HG03565 (cell line): ENCODE measurements around the gene DCTN2.
"Not testable (repeated sequence)": the region's sequence is repeated elsewhere in the genome, so short reads cannot be mapped to it uniquely, and the experiment has no call there.

Source experiments
- ATAC-seq: cut with Tn5 transposase; IDR thresholded peaks from one replicate; pipeline ENCODE4 v1.9.1; 2021; ENCODE audit warnings: mild to moderate bottlenecking, moderate library complexity; ENCODE audit not compliant: unreplicated experiment

Gene DCTN2

DNA sequence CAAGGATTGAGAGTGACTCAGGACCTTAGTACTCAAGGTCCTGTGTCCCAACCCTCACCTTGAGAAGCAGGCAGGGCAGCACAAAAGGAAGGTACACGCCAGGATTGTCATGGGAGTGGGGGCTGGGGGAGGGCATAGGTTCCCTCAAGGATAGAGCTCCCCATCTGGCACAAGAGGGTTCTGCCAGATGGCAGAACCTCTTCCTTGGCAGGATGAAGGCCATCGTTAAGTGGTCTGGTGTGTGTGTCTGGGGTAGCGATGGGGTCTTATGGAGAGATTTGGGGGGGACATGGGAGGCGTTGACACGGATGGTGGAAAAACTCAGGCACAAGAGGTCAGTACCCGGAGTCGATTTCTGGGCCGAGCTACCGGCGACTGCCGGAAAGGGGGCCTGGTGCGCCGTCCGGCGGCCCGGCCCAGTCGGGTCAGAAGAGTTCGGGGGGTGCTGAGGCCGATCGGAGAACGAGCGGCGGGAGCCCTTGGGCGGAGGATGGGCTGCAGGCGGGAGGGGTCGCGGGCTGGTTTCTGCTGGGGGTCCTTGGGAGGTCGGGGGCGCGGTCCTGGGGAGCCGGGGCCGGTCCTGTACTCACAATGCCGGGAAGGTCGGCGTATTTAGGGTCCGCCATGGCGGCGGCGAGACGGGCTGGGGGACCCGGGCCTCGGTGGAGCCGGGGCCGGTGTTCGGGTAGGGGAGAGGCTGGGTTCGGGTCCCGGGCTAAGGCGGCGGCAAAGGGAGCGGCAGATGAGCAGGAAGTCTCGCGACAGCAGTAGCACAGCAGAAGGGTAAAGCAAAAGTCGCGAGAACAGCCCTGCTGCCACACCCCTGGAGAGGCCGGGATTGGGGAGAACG, at the start of gene DCTN2:
Gene DCTN2 (minus strand): TSS at position 755 of the 850 bp plus-strand sequence. CDS start 129 bp downstream, at position 626.
- peak; percentile 97 for ATAC-seq

DNA sequence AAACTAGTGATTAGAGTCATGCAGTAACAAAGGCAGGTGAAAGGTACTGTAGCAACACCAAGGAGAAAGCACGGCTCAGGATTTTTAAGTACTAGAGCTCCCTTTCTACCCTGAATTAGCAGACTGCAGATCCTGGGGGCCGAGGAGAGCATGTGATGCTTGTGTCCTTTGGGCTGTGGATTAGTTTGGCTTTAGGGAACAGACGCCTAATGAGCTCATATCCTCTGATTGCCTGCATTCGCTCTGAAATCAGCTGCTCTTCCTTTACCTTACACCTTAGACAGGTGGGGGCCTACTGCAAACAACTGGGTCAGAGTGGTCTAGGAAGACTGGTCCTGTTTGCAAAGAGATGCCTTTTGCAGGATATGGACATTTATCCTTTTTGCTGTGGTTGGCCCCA, 46.2 kb upstream of the DCTN2 start:
- no peak for ATAC-seq

DNA sequence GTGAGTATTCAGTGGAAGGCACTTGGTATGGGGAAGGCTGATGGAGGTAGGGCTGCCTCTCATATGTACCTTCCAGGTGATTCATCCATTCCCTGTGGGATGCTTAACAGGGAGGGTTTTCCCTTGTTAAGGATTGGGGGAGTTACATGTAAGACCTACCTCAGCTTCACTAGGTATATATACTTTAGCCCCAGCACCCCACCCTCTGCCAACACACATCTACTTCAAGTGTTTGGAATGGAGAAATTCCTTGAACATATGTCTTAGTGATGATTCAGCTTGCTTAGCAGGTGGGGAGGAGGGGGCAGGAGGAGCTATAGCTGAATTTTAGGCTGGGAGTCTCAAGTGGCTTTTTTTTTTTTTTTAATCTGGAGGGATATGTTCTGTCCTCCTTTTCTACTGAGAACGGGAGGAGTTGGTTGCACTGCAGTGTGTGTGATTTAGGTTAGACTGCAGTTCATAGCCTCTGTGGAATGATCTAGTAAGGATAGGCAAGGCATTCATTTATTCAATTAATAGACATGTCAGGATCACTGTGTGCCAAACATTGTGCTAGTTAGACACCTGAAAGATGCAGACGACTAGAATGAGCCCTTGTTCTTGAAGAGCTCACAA, 45.7 kb upstream of the DCTN2 start:
- ATAC-seq: no peak

DNA sequence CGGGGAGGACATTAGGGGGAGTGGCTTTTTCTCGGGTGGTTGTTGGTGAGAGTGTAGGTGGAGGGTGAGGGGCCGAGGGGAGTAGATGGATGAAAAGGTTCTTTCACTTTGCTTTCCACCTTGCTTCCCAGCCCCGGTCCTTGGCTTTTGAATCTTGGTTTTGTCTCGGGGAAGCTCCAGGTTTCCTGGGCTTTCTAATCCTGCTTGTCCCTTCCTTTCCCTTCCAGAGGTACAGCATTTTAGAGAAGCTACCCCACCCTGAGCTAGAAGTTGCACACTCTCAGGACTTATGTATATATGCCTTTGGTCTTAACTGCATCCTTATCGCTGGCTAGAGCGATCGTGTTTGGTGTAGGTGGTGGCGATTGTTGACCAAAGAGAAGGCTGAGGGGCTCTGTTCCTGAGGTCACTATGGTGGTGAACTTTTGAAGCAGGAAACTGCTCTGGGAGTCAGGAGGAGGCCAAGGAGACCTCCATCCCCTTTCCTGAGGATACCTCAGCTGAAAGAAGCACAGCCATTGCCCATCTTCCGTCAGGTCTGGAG, 44.9 kb upstream of the DCTN2 start:
- ATAC-seq: no peak

DNA sequence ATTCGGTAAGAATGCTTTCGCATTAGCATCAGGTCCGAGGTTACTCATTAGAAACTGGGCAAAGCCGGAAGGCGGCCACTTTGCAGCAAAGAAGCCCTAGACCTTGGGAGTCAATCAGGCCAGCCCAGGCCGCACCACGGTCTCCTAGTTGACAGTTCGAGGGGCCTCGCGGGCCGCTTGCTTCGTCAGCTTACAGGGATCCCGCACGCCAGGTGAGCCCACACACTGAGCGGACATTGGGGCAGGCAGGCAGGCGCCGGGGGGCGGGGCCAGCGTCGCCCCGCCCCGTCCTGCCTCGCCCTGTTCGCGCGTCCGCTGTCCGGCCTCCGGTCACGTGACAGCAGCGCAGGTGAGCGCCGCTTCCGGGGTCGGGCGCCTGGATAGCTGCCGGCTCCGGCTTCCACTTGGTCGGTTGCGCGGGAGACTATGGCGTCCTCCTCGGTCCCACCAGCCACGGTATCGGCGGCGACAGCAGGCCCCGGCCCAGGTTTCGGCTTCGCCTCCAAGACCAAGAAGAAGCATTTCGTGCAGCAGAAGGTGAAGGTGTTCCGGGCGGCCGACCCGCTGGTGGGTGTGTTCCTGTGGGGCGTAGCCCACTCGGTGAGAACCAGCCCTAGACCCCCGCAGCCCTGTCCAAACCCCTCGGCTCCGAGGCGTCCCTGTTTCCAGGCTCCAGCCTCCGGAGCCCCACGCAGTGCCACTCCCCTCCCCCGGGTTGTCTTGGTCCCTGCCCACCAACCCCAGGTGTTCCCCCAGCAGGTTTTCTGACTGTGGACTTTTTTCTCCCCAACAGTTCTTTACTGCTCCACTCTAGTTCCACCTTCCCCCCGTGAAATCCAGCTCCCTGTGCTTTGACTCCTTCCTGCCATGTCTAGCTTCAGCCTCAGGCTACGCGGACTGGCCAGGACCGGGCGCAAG, 44.1 kb upstream of the DCTN2 start, which contains the start of gene PIP4K2C:
Gene PIP4K2C (plus strand): TSS at position 329 of the 918 bp plus-strand sequence. CDS start 98 bp downstream, at position 427.
- ATAC-seq: peak; percentile 86

DNA sequence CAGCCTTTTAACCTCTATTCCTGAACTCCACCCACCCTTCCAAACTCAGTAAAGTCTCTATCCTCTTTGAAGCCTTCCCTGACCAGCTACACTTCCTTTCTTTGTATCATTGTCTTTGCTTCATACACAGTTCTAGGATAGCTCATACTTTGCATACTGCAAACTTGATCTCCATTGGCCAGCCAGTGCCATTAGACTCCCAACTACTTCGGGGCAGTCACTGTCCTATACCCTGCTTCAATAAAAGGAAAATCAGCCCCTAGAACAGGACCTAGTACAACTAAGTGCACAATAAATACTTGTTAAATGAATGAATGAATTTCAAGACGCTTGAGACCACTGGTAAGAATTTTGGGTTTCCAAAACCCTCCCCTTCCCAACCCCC, 43.5 kb upstream of the DCTN2 start:
- ATAC-seq: no peak

DNA sequence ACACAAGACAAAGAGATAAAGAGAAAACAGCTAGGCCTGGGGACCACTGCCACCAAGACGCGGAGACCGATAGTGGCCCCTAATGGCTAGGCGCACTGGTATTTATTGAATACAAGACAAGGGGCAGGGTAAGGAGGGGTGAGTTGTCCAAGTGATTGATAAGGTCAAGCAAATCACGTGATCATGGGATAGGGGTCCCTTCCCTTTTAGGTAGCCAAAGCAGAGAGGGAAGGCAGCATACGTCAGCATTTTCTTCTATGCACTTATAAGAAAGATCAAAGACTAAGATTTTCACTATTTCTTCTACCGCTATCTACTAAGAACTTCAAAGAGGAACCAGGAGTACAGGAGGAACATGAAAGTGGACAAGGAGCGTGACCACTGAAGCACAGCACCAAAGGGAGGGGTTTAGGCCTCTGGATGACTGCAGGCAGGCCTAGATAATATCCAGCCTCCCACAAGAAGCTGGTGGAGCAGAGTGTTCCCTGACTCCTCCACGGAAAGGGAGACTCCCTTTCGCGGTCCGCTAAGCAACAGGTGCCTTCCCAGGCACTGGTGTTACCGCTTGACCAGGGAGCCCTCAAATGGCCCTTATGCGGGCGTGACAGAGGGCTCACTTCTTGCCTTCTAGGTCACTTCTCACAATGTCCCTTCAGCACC, 42.1 kb upstream of the DCTN2 start:
- ATAC-seq: not testable (repeated sequence)

DNA sequence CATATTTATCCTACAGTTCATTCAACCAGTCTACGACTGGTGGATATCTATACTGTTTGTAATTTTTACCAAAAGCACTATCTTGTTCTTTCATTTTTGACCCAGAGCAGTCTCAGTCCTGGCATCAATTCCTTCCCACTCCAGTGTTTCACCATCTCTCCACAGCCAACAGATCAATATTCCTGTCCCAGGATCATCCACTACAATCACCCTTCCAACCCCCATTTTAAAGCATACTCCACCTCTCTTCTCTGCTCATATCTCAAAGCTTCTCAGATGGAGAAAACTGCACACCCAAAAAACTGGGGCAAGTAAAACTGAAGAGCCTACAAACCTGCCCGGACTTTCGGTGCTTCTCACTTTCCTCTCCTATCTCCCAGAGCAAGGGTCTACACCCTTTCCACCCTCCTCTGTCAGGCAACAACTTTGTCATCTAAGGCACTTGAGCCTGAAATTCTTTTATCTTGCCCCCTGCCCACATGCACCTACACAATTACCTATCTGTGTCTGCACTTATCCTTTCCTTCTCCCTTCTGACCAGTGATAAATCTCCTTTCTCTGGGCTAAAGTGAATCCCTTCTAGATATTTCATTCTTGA, 39.9 kb upstream of the DCTN2 start:
- ATAC-seq: no peak

DNA sequence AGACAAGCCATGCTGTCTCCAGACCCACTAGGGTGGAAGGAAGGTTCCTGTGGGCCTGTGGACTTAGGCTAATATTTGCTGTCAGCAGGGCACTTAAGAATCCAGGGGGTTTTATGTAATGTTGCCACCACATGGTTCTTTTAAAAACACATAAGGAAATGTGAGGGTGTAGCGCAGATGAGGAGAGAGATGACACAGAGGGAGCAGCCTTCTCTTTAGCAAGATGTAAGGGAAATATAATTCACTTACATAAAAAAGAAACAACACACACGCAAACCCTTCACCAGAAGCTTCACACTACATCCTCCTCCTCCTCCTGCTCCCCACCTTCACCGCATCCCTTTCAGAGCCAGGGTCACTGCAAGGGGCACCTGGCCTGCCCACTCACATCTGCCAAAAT, 39.1 kb upstream of the DCTN2 start:
- no peak for ATAC-seq

DNA sequence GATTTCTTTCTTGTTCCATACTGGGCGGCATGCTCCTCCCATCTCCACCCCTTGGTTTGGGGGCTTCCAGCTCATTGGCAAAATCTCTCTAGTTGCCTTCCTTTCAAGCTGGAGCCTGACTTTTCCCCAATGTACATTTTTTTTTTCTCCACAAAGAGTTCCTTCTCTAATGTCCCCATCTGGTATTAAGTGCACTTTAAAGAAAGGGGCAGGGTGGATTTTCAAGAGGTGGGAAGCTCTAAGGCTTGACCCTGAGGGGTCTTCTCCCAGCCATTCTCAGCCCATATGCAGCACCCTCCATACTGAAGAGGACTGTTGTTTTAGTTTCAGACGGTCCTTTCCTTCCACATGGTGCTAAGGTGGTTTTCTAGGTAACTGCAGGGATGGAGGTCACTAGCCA, 38.2 kb upstream of the DCTN2 start:
- no peak for ATAC-seq

DNA sequence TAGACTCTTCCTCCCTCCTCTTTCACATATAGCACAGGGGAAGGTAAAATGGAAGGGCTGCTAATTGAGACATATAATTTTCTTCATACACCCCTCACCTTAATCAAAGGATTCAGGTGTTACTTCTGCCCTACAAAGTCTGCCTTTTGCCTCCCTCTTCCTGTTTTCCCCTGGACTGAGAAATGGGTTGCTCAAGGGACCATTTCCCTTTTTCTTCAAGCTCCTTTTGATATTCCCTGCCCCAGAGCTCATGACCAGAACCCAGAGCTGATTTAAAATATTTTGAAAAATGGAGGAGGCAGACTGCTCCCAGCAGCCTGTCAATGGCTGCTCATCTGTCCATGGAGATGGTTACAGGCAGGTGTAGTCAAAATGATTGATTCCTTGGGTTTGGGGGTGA, 37.7 kb upstream of the DCTN2 start:
- no peak for ATAC-seq

DNA sequence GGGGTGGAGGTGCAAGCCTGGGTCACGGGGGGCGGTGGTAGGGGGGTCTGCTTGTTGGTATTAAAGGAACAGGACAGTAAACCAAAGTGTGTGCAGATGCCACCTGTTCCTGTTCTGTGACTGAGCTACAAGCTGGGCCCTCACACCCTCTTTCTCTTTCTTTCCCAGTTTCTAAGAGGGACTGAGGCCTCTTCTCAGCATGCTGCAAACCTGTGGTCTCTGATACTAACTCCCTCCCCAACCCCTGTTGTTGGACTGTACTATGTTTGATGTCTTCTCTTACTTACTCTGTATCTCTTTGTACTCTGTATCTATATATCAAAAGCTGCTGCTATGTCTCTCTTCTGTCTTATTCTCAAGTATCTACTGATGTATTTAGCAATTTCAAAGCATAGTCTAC, 37.1 kb upstream of the DCTN2 start:
- ATAC-seq: no peak

DNA sequence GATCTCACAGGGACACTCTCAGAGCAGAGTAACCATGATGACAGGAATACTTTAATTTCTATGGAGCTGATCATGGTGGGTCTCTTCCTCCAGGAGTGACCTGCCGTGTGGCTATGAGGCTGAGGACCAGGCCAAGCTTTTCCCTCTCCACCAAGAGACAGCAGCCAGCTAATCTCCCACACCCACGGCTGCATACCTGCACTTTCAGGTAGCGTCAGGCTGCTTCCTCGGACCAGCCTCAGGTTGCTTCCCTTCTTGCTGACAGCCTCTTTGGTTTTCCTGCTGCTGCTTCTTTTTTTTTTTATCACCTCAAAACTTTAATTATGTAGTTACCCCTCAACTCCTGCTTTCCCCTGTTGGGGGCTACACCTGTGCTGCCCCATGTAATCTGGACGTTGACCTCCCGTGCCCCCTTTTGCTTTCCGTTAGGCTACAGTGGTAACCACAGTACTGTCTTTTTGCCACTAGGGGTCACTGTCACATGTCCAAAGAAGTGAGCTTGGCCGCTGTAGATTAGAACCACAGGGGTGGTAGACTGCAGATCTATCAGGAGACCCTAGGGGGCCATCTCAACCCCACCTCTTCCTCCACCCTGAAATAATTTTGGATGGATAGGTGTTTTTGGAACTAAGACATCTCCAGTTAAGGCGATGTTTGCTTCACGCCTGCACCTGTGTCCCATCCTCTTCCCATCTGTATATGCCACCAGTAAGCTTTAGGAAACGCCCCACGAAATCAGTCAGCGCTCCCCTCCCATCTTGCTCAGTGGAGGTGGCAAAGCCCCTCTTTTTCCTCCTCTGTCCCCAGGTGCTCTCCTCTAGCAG, 36.2 kb upstream of the DCTN2 start:
- ATAC-seq: peak; percentile 93

DNA sequence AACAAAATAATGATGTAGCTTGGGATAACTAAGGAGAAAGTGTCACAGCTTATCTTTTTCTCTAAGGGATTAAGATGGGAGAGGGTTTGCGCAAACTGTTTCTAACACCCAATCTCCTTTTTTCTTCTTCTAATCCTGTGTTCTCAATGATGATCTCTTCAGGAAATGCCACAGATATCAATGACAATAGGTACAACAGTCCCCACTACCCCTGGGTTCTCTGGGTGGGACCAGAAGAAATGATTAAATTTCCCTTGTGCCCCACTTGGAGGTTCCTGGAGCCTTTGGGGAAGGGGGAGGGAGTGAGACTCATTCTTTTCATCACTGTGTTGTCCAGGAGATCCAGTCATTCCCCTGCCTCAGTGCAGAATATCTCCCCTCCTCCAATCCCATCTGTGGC, 35.4 kb upstream of the DCTN2 start:
- ATAC-seq: no peak

DNA sequence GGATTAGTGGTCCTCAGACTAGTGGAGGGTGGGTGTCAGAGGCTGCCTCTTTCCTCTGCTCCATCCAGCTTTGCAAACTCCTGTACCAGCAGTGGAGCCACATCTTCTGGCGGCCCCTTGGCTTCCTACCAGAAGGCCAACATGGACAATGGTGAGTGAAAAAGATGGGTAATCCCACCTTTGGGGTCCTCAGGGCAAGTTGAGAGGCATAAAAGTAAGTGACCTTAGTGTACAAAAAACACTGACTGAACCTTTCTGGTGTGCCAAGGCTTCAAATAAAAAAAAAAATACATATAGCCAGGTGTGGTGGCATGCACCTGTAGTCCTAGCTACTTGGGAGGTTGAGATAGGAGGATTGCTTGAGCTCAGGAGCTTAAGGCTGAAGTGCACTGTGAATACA, 34.8 kb upstream of the DCTN2 start:
- no peak for ATAC-seq

DNA sequence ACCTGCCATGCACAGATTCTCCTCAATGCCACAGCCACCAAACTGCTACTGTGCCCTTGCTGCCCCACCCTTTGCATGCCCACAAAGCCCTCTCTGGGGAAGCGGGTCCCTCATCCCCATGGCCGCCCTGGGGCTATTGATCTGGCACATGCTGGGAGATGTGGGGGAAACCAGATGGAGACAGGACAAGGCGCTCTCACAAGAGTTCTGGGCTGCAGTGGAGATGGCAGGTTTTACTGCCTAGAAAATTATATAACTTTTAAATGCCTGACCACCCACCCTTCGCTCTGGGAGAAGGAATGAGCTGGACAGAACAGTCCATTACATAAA, 33.4 kb upstream of the DCTN2 start:
- ATAC-seq: no peak

DNA sequence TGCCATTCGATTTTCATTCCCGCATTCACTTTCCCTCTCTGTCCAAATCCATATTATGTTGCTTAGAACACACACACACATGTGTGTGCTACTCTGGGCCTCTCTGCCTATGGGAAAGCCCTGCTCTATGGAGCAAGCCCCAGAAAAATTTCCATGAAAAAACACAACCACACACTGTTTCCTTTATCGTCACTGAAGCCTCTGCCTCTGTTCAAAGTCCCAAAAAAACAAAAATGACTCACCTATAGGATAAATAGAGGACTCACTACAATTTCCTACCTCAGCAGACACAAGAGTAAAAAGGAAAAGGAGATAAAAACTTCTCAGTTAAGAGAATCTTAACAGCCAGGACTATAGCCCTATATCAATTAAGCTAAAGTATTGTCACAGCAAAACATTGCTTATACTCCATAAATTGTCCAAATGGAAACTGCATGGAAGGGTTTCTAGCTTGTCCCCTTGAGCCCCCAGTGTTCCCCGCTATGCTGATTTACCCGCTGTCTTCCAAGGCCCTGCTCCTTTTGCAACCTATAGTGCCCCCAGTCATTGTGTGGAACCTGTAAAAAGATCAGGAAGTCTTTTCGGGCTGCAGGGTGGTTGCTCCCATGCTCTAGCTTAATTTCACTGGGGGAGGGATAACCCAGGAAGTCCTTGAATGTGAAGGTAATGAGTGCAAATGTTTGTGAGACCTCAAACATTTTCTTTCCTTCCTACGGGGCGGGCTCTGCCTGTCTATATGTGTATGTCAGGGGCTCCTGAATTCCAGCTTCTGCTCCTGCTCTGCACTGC, 32.9 kb upstream of the DCTN2 start:
- ATAC-seq: no peak

DNA sequence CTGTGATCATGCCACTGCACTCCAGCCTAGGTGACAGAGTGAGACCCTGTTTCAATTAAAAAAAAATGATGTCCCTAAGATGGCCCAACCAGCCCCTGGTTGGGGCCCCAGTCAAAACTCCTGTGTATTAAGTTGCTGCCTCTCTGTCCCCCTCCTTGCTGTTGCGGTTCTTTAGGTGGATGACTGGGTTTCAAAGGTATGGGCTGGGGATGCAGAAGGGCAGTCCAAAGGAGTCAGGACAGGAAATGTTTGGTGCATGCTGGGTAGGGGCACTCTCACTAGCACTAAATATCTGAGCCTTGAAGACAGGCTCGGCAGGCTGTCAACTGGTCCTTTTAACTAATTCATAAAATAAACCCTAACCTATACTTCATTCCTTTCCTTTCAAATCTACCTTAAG, 32.0 kb upstream of the DCTN2 start:
- no peak for ATAC-seq
